Gastrocnemius medialis (tissue), 4 donors: Measurements from ENCODE around the gene PFKFB4.
"Not testable (repeated sequence)": the region's sequence is repeated elsewhere in the genome, so short reads cannot be mapped to it uniquely, and the experiment has no call there.

Source experiments
- POLR2A ChIP-seq, 2 donors: fragments of 450-650 bp; IDR thresholded peaks; one replicate each; pipeline ENCODE4 v1.6.1; 2017; ENCODE audit warnings: antibody characterized with exemption in 2 of 2, mild to moderate bottlenecking in 2 of 2, moderate library complexity in 2 of 2
- TF ChIP-seq, protein P1 (sequence below), 5 experiments: fragments of 450-650 bp in 3 of 5; fragments of 200-600 bp in 2 of 5; sonication (generic) in 2 of 5; IDR thresholded peaks in 4 of 5; conservative IDR thresholded peaks in 1 of 5; 1 replicate in 4 of 5; 2 replicates in 1 of 5; pipeline ENCODE4 v1.5.1; 2016 to 2019; ENCODE audit warnings: antibody characterized with exemption in 5 of 5, mild to moderate bottlenecking in 3 of 5, moderate library complexity in 3 of 5

DNA sequence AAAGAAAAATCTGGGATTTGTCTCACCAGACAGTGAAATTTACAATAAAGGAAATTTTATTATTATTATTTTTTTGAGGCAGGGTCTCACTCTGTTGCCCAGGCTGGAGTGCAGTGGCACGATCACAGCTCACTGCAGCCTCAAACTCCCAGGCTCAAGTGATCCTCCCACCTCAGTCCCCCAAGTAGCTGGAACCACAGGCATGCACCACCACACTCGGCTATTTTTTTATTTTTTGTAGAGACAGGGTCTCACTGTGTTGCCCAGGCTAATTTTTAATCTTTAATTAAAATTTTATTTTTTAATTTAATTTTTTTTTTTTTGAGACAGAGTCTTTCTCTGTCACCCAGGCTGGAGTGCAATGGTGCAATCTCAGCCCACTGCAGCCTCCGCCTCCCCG is 82.6 kb downstream of the PFKFB4 start:
- TF ChIP-seq, protein P1, sequence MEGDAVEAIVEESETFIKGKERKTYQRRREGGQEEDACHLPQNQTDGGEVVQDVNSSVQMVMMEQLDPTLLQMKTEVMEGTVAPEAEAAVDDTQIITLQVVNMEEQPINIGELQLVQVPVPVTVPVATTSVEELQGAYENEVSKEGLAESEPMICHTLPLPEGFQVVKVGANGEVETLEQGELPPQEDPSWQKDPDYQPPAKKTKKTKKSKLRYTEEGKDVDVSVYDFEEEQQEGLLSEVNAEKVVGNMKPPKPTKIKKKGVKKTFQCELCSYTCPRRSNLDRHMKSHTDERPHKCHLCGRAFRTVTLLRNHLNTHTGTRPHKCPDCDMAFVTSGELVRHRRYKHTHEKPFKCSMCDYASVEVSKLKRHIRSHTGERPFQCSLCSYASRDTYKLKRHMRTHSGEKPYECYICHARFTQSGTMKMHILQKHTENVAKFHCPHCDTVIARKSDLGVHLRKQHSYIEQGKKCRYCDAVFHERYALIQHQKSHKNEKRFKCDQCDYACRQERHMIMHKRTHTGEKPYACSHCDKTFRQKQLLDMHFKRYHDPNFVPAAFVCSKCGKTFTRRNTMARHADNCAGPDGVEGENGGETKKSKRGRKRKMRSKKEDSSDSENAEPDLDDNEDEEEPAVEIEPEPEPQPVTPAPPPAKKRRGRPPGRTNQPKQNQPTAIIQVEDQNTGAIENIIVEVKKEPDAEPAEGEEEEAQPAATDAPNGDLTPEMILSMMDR (IDR thresholded peaks at IDR 0.05 in 4 of 5, conservative IDR thresholded peaks at IDR 0.05 in 1 of 5), result not testable (repeated sequence)
- TF ChIP-seq POLR2A (IDR thresholded peaks at IDR 0.05), result not testable (repeated sequence)
